Activated B cell treated with CpG ODN at 0.5 μM for 24 hours (primary cell): ENCODE data around the gene KRT7. TPM values are rescaled to one million over a fixed set of nuclear protein-coding genes. Genes with fewer than 3 reads are reported as not detected.

Source experiments
- ATAC-seq: fragments of 200-7000 bp; cut with Tn5 transposase; one replicate; pipeline ENCODE4 v1.10.0; 2021; ENCODE audit warnings: low read depth, mild to moderate bottlenecking, moderate library complexity
- CTCF ChIA-PET: fragments of 350-600 bp; sonication (Branson Sonifier 250); formaldehyde crosslinking; loops from one replicate; lab custom pipeline; 2021; ENCODE audit warnings: antibody characterized with exemption; lab: Charles Lee
- POLR2A ChIA-PET: fragments of 350-600 bp; sonication (Branson Sonifier 250); formaldehyde crosslinking; loops from one replicate; lab custom pipeline; 2021; ENCODE audit warnings: antibody characterized with exemption; lab: Charles Lee
- DNase-seq: peaks from one replicate; pipeline ENCODE4 v3.0.0; 2022
- H3K27ac Mint-ChIP-seq: one replicate; pipeline ENCODE4 v1.8.0; 2020; ENCODE audit warnings: mixed read lengths
- H3K27me3 Mint-ChIP-seq: one replicate; pipeline ENCODE4 v1.8.0; 2021; ENCODE audit warnings: mixed read lengths
- H3K36me3 Mint-ChIP-seq: one replicate; pipeline ENCODE4 v1.8.0; 2021; ENCODE audit warnings: low read depth, mixed read lengths
- H3K4me1 Mint-ChIP-seq: one replicate; pipeline ENCODE4 v1.8.0; 2021; ENCODE audit warnings: mixed read lengths
- H3K4me3 Mint-ChIP-seq: one replicate; pipeline ENCODE4 v1.8.0; 2020; ENCODE audit warnings: mild to moderate bottlenecking, mixed read lengths
- H3K9me3 Mint-ChIP-seq: one replicate; pipeline ENCODE4 v1.8.0; 2020; ENCODE audit warnings: mixed read lengths
- CTCF ChIP-seq: fragments of 200-600 bp; IDR thresholded peaks from one replicate; pipeline ENCODE4 v1.8.0; 2022; ENCODE audit warnings: antibody characterized with exemption, mild to moderate bottlenecking
- intact Hi-C: fragments of 100-400 bp; cut with micrococcal nuclease; formaldehyde crosslinking; loops from one replicate; pipeline ENCODE4 v1.15.1; 2024
- total RNA-seq: library from RNA; stranded (reverse); gene quantifications from 2 replicates; pipeline ENCODE4 v1.2.3, GENCODE V29; 2022

Gene KRT7
- total RNA-seq, 1 donor from 2014 or later = 1.1 TPM

- Mint-ChIP-seq H3K27ac (no peak overlapping the region), H3K9me3 (no peaks in the 10 kb centered on the region), H3K27me3 (peaks cover 26% of the 10 kb centered on the region), H3K36me3 (no peaks in the 10 kb centered on the region), H3K4me1 (no peaks in the 10 kb centered on the region), H3K4me3 (no peak overlapping the region)
- ATAC-seq (no peak), DNase-seq (no peak)
- ChIA-PET CTCF (no interaction called here), POLR2A (interaction anchor here (0.7 kb wide), 1 partner anchor 116 kb away, joined by 3 read pairs; no protein-coding TSS in a partner anchor)
- intact Hi-C loops = no loop called here
- TF ChIP-seq CTCF = no peak
These were observed 15.8 kb upstream of the KRT7 start for GRCh38 chr12:52217223-52217622.

DNA sequence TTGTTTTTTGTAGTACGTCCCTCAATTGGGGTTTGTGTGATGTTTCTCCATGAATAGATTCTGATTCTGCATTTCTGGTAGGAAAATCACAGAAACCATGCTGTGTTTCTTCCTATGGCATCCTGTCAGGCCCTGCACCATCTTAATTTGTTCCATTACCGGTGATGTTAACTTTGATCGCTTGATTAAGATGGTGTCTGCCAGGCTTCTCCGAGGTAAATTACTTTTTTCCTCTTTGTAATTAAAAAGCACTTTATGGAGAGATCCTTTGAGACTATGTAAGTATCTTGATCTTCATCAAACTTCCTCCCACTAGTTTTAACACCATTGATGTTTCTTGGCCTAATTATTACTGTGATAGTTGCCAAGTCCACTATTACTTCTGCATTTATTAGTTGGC, 15.0 kb upstream of the KRT7 start:
- TF ChIP-seq CTCF = no peak
- Mint-ChIP-seq H3K9me3 (no peaks in the 10 kb centered on the region), H3K36me3 (no peaks in the 10 kb centered on the region), H3K27me3 (peaks cover 28% of the 10 kb centered on the region), H3K4me1 (no peaks in the 10 kb centered on the region), H3K27ac (no peak overlapping the region), H3K4me3 (no peak overlapping the region)
- intact Hi-C loops = no loop called here
- ATAC-seq (no peak), DNase-seq (no peak)
- ChIA-PET CTCF (no interaction called here), POLR2A (no interaction called here)

- DNase-seq (no peak), ATAC-seq (no peak)
- intact Hi-C loops = no loop called here
- Mint-ChIP-seq H3K27ac (no peak overlapping the region), H3K27me3 (peaks cover 23% of the 10 kb centered on the region), H3K9me3 (no peaks in the 10 kb centered on the region), H3K4me3 (no peak overlapping the region), H3K4me1 (no peaks in the 10 kb centered on the region), H3K36me3 (no peaks in the 10 kb centered on the region)
- CTCF ChIA-PET = no interaction called here
- POLR2A ChIA-PET = no interaction called here
- no peak for TF ChIP-seq CTCF
These were observed 12.6 kb upstream of the KRT7 start for GRCh38 chr12:52220477-52220876.

- H3K4me1 Mint-ChIP-seq = no peaks in the 10 kb centered on the region
- DNase-seq (no peak), ATAC-seq (no peak)
- H3K4me3 Mint-ChIP-seq = no peak overlapping the region
- H3K36me3 Mint-ChIP-seq = no peaks in the 10 kb centered on the region
- H3K9me3 Mint-ChIP-seq = no peaks in the 10 kb centered on the region
- intact Hi-C loops = no loop called here
- peaks cover 24% of the 10 kb centered on the region for H3K27me3 Mint-ChIP-seq
- no peak for TF ChIP-seq CTCF
- ChIA-PET CTCF (no interaction called here), POLR2A (no interaction called here)
- H3K27ac Mint-ChIP-seq = no peak overlapping the region
These were observed 11.8 kb upstream of the KRT7 start for GRCh38 chr12:52221070-52221781.

GRCh38 chr12:52221912-52222457, 11.1 kb upstream of the KRT7 start:
- ATAC-seq (no peak), DNase-seq (no peak)
- Mint-ChIP-seq H3K4me3 (no peak overlapping the region), H3K27ac (no peak overlapping the region), H3K9me3 (no peaks in the 10 kb centered on the region), H3K27me3 (peaks cover 20% of the 10 kb centered on the region), H3K4me1 (no peaks in the 10 kb centered on the region), H3K36me3 (no peaks in the 10 kb centered on the region)
- intact Hi-C loops = loop anchor here (1.0 kb wide), 1 partner anchor 57 kb away; no protein-coding TSS in a partner anchor
- ChIA-PET CTCF (interaction anchor here (1.2 kb wide), 1 partner anchor 105 kb away, joined by 4 read pairs; no protein-coding TSS in a partner anchor), POLR2A (no interaction called here)
- no peak for TF ChIP-seq CTCF
